ENCODE data around the gene NIT1. TPM values are rescaled to one million over a fixed set of nuclear protein-coding genes. Genes with fewer than 3 reads are reported as not detected.
A peak's percentile ranks its signal among the peaks of the same experiment; 100 is the strongest.

NIT1 gene
- total and polyA plus RNA-seq, 2 donors (not counting 3 experiments of a cell fraction or from before 2014, with no cell fraction given) = 20.3 to 26.5 TPM

- DNase-seq (ENCODE audit: low read depth, low spot score) = peak; percentile 71
- peak; percentile 40 for FAIRE-seq
- Histone ChIP-seq H3K36me3 (ENCODE audit: control insufficient read depth in 2 of 2, extremely low read depth in 1 of 2, insufficient read depth in 2 of 2, low read length in 2 of 2) (peaks cover 9 to 10% of the 10 kb centered on the region in 2 experiments), H3K4me3 (replicated peaks in 1 of 3; ENCODE audit: insufficient read depth in 1 of 3, low read depth in 1 of 3, low read length in 3 of 3) (peak overlapping the region in 1 of 3 experiments; percentile 90), H3K27ac (ENCODE audit: insufficient read depth, low read depth, low read length) (no peak overlapping the region), H3K9ac (replicated peaks; ENCODE audit: extremely low read depth, insufficient read depth, low read length) (no peak overlapping the region), H2AFZ (ENCODE audit: low read depth, low read length) (no peak overlapping the region), H3K27me3 (ENCODE audit: control insufficient read depth in 2 of 2, insufficient read depth in 2 of 2, low read length in 2 of 2) (no peaks in the 10 kb centered on the region), H4K20me1 (replicated peaks; ENCODE audit: control insufficient read depth, extremely low read depth, insufficient read depth, low read length) (no peaks in the 10 kb centered on the region), H3K4me2 (ENCODE audit: insufficient read depth, low read length) (peak overlapping the region; percentile 80), H3K9me1 (replicated peaks; ENCODE audit: control insufficient read depth, extremely low read depth, insufficient read depth, low read length) (no peaks in the 10 kb centered on the region), H3K4me1 (ENCODE audit: control insufficient read depth, extremely low read depth, insufficient read depth, low read length) (peaks cover 26% of the 10 kb centered on the region), H3K9me3 (replicated peaks; ENCODE audit: control insufficient read depth, insufficient read depth, low read length) (no peaks in the 10 kb centered on the region), H3K79me2 (ENCODE audit: control insufficient read depth, insufficient read depth, low read length) (peaks cover 75% of the 10 kb centered on the region)
- no peak for TF ChIP-seq POLR2AphosphoS5 (IDR thresholded peaks at IDR 0.05; ENCODE audit: insufficient read depth, low read depth, low read length)
- TF ChIP-seq MYC (IDR thresholded peaks at IDR 0.05; ENCODE audit: low read depth, low read length) = no peak
- TF ChIP-seq POLR2A (IDR thresholded peaks at IDR 0.05; ENCODE audit: low read depth, low read length) = no peak
- POLR2A ChIA-PET = no interaction called here
- CTCF ChIA-PET = interaction anchor here (2.1 kb wide), 1 partner anchor 13 kb away, joined by 5 read pairs; the partner anchor contains the start of genes NIT1 and PFDN2
- BruUV-seq (replicated peaks) = no TSS peak
- dilution Hi-C loops (cut with MboI; ENCODE audit: extremely low pct_ligation_motif_present, low sequenced_read_pairs) (no loop called here), intact Hi-C loops (cut with micrococcal nuclease) (no loop called here)
Measured at GRCh38 chr1:161130266-161130665, 12.4 kb downstream of the NIT1 start.

GRCh38 chr1:161131523-161132409 lies 13.9 kb downstream of the NIT1 start:
- peak overlapping the region; percentile 65 for H2AFZ ChIP-seq (ENCODE audit: low read depth, low read length)
- H3K36me3 ChIP-seq (ENCODE audit: control insufficient read depth in 2 of 2, extremely low read depth in 1 of 2, insufficient read depth in 2 of 2, low read length in 2 of 2) = peaks cover 7 to 10% of the 10 kb centered on the region in 2 experiments
- no TSS peak for BruUV-seq (replicated peaks)
- no peaks in the 10 kb centered on the region for H4K20me1 ChIP-seq (replicated peaks; ENCODE audit: control insufficient read depth, extremely low read depth, insufficient read depth, low read length)
- CTCF ChIA-PET = interaction anchor here (0.8 to 2.9 kb wide), 10 partner anchors 13 to 297 kb away, joined by 3 to 14 read pairs (median 5); partner anchors contain the start of genes KLHDC9, NIT1, PFDN2 and PPOX
- H3K9ac ChIP-seq (replicated peaks; ENCODE audit: extremely low read depth, insufficient read depth, low read length) = peak overlapping the region; percentile 90
- DNase-seq (ENCODE audit: low read depth, low spot score) = peak; percentile 31
- FAIRE-seq = no peak
- no peaks in the 10 kb centered on the region for H3K27me3 ChIP-seq (ENCODE audit: control insufficient read depth in 2 of 2, insufficient read depth in 2 of 2, low read length in 2 of 2)
- H3K9me1 ChIP-seq (replicated peaks; ENCODE audit: control insufficient read depth, extremely low read depth, insufficient read depth, low read length) = no peaks in the 10 kb centered on the region
- H3K4me2 ChIP-seq (ENCODE audit: insufficient read depth, low read length) = peak overlapping the region; percentile 80
- POLR2A ChIA-PET = interaction anchor here (0.6 to 2.8 kb wide), 5 partner anchors 11 to 87 kb away, joined by 4 to 11 read pairs (median 7); partner anchors contain the start of genes NIT1, PFDN2 and UFC1
- H3K27ac ChIP-seq (ENCODE audit: insufficient read depth, low read depth, low read length) = peak overlapping the region; percentile 85
- H3K79me2 ChIP-seq (ENCODE audit: control insufficient read depth, insufficient read depth, low read length) = peaks cover 65% of the 10 kb centered on the region
- TF ChIP-seq JUN (IDR thresholded peaks at IDR 0.05; ENCODE audit: borderline replicate concordance, insufficient read depth, insufficient read length, low read depth) (no peak), MAX (IDR thresholded peaks at IDR 0.05; ENCODE audit: insufficient read depth, insufficient read length) (no peak), POLR2A (IDR thresholded peaks at IDR 0.05; ENCODE audit: low read depth, low read length) (no peak), POLR2AphosphoS5 (IDR thresholded peaks at IDR 0.05; ENCODE audit: insufficient read depth, low read depth, low read length) (no peak), FOS (IDR thresholded peaks at IDR 0.05; ENCODE audit: borderline replicate concordance, insufficient read depth, low read length) (no peak), GATA2 (IDR thresholded peaks at IDR 0.05; ENCODE audit: insufficient read depth, insufficient read length, low read depth, low read length) (no peak), MYC (IDR thresholded peaks at IDR 0.05; ENCODE audit: low read depth, low read length) (no peak), EZH2 (IDR thresholded peaks at IDR 0.05; ENCODE audit: borderline replicate concordance, low read depth, low read length, severe bottlenecking) (no peak)
- TF ChIP-seq, protein P1, sequence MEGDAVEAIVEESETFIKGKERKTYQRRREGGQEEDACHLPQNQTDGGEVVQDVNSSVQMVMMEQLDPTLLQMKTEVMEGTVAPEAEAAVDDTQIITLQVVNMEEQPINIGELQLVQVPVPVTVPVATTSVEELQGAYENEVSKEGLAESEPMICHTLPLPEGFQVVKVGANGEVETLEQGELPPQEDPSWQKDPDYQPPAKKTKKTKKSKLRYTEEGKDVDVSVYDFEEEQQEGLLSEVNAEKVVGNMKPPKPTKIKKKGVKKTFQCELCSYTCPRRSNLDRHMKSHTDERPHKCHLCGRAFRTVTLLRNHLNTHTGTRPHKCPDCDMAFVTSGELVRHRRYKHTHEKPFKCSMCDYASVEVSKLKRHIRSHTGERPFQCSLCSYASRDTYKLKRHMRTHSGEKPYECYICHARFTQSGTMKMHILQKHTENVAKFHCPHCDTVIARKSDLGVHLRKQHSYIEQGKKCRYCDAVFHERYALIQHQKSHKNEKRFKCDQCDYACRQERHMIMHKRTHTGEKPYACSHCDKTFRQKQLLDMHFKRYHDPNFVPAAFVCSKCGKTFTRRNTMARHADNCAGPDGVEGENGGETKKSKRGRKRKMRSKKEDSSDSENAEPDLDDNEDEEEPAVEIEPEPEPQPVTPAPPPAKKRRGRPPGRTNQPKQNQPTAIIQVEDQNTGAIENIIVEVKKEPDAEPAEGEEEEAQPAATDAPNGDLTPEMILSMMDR (IDR thresholded peaks at IDR 0.05; ENCODE audit: extremely low read depth in 1 of 2, insufficient read depth in 1 of 2, low read depth in 1 of 2, low read length in 2 of 2) = no peak
- no peaks in the 10 kb centered on the region for H3K9me3 ChIP-seq (replicated peaks; ENCODE audit: control insufficient read depth, insufficient read depth, low read length)
- H3K4me1 ChIP-seq (ENCODE audit: control insufficient read depth, extremely low read depth, insufficient read depth, low read length) = peaks cover 26% of the 10 kb centered on the region
- dilution Hi-C loops (cut with MboI; ENCODE audit: extremely low pct_ligation_motif_present, low sequenced_read_pairs) = no loop called here
- intact Hi-C loops (cut with micrococcal nuclease) = loop anchor here (1.0 kb wide), 1 partner anchor 13 kb away; the partner anchor contains the start of genes NIT1 and PFDN2
- peak overlapping the region; percentile 90 to 100 (median 94) for H3K4me3 ChIP-seq (replicated peaks in 1 of 3; ENCODE audit: insufficient read depth in 1 of 3, low read depth in 1 of 3, low read length in 3 of 3)

All from endothelial cell of umbilical vein (primary cell).